Neural progenitor cell (in vitro differentiated cells): ENCODE data around the gene CDK7. TPM values are rescaled to one million over a fixed set of nuclear protein-coding genes. Genes with fewer than 3 reads are reported as not detected.

Experiments used
- DNase-seq: peaks from one replicate; pipeline ENCODE4 v3.0.0-alpha.2; 2016; ENCODE audit warnings: low spot score
- H2AFZ ChIP-seq: fragments of 200-600 bp; sonication (generic); replicated peaks from 2 replicates; pipeline ENCODE4 v1.6.1; 2016; ENCODE audit warnings: antibody characterized with exemption
- H3F3A ChIP-seq: fragments of 200-600 bp; sonication (generic); 2 replicates; pipeline ENCODE4 v1.6.1; 2016; ENCODE audit warnings: antibody characterized with exemption, low read depth
- H3K27ac ChIP-seq: fragments of 200-600 bp; sonication (generic); 2 replicates; pipeline ENCODE4 v1.5.1; 2016; ENCODE audit warnings: mild to moderate bottlenecking
- H3K27me3 ChIP-seq: fragments of 200-600 bp; sonication (generic); 2 replicates; pipeline ENCODE4 v1.6.1; 2016; ENCODE audit warnings: mild to moderate bottlenecking, moderate library complexity
- H3K36me3 ChIP-seq: fragments of 200-600 bp; sonication (generic); 2 replicates; pipeline ENCODE4 v1.5.1; 2016
- H3K4me1 ChIP-seq: fragments of 200-600 bp; sonication (generic); 2 replicates; pipeline ENCODE4 v1.6.1; 2016; ENCODE audit warnings: mixed run types
- H3K4me2 ChIP-seq: fragments of 200-600 bp; sonication (generic); 2 replicates; pipeline ENCODE4 v1.6.1; 2016
- H3K4me3 ChIP-seq: fragments of 200-600 bp; sonication (generic); 2 replicates; pipeline ENCODE4 v1.5.1; 2016
- H3K79me2 ChIP-seq: fragments of 200-600 bp; sonication (generic); 2 replicates; pipeline ENCODE4 v1.6.1; 2016; ENCODE audit warnings: low read depth
- H3K9ac ChIP-seq: fragments of 200-600 bp; sonication (generic); 2 replicates; pipeline ENCODE4 v1.6.1; 2016
- H3K9me3 ChIP-seq: fragments of 200-600 bp; sonication (generic); 2 replicates; pipeline ENCODE4 v1.5.1; 2016; ENCODE audit warnings: low read depth
- H4K20me1 ChIP-seq: fragments of 200-600 bp; sonication (generic); 2 replicates; pipeline ENCODE4 v1.6.1; 2016; ENCODE audit warnings: low read depth
- H3K27ac Mint-ChIP-seq: 3 replicates; pipeline ENCODE4 v1.8.0; 2021; ENCODE audit warnings: mixed read lengths
- H3K27me3 Mint-ChIP-seq: 2 replicates; pipeline ENCODE4 v1.8.0; 2022; ENCODE audit warnings: low read depth, mild to moderate bottlenecking, inconsistent platforms, moderate library complexity, mixed read lengths; ENCODE audit not compliant: insufficient read depth
- H3K36me3 Mint-ChIP-seq: 3 replicates; pipeline ENCODE4 v1.8.0; 2021; ENCODE audit warnings: mixed read lengths
- H3K4me1 Mint-ChIP-seq: 3 replicates; pipeline ENCODE4 v1.8.0; 2021; ENCODE audit warnings: mixed read lengths
- H3K4me3 Mint-ChIP-seq: 3 replicates; pipeline ENCODE4 v1.8.0; 2021; ENCODE audit warnings: mild to moderate bottlenecking, moderate library complexity, mixed read lengths
- H3K9me3 Mint-ChIP-seq: 3 replicates; pipeline ENCODE4 v1.8.0; 2020; ENCODE audit warnings: mixed read lengths
- EZH2 ChIP-seq: fragments of 200-600 bp; sonication (generic); IDR thresholded peaks from 2 replicates; pipeline ENCODE4 v1.6.1; 2017; ENCODE audit warnings: antibody characterized with exemption, mild to moderate bottlenecking, moderate library complexity
- EZH2phosphoT487 ChIP-seq: fragments of 200-600 bp; sonication (generic); IDR thresholded peaks from 2 replicates; pipeline ENCODE4 v1.6.1; 2017; ENCODE audit warnings: antibody characterized with exemption
- total RNA-seq: library from RNA; depleted of rRNA; stranded (reverse); fragments of >200 nt; gene quantifications from 2 replicates; pipeline ENCODE4 v1.2.3, GENCODE V29; 2015; ENCODE audit warnings: low replicate concordance
- TF ChIP-seq, protein P1 (sequence below): fragments of 200-600 bp; sonication (generic); IDR thresholded peaks from 2 replicates; pipeline ENCODE4 v1.5.1; 2017; ENCODE audit warnings: antibody characterized with exemption, mild to moderate bottlenecking

The CDK7 gene
- total RNA-seq, 1 donor from 2014 or later, result 57.3 TPM

DNA sequence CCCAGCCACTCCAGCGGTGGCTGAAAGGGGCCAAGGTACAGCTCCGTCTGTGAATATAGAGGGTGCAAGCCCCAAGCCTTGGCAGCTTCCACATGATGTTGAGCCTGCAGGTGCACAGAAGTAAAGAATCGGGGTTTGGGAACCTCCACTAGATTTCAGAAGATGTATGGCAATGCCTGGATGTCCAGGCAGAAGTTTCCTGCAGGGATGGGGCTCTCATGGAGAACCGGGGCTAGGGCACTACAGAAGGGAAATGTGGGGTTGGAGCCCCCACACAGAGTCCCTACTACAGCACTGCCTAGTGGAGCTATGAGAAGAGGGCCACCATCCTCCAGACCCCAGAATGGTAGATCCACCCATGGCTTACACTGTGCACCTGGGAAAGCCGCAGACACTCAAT, 74.7 kb downstream of the CDK7 start:
- no peak overlapping the region for H3K4me3 ChIP-seq
- no peak for DNase-seq
- H3K9ac ChIP-seq, result no peak overlapping the region
- peaks cover 18% of the 10 kb centered on the region for H3K9me3 Mint-ChIP-seq
- peaks cover 3% of the 10 kb centered on the region for H3K4me1 Mint-ChIP-seq
- H3K36me3 Mint-ChIP-seq, result peaks cover 8% of the 10 kb centered on the region
- no peaks in the 10 kb centered on the region for H3K9me3 ChIP-seq
- no peaks in the 10 kb centered on the region for H3K27me3 ChIP-seq
- H2AFZ ChIP-seq, result no peak overlapping the region
- no peak overlapping the region for H3K27ac ChIP-seq
- H3K36me3 ChIP-seq, result no peaks in the 10 kb centered on the region
- no peak overlapping the region for H3K4me3 Mint-ChIP-seq
- no peaks in the 10 kb centered on the region for H3K4me1 ChIP-seq
- no peaks in the 10 kb centered on the region for H3F3A ChIP-seq
- TF ChIP-seq EZH2phosphoT487 (no peak), EZH2 (no peak)
- TF ChIP-seq, protein P1, sequence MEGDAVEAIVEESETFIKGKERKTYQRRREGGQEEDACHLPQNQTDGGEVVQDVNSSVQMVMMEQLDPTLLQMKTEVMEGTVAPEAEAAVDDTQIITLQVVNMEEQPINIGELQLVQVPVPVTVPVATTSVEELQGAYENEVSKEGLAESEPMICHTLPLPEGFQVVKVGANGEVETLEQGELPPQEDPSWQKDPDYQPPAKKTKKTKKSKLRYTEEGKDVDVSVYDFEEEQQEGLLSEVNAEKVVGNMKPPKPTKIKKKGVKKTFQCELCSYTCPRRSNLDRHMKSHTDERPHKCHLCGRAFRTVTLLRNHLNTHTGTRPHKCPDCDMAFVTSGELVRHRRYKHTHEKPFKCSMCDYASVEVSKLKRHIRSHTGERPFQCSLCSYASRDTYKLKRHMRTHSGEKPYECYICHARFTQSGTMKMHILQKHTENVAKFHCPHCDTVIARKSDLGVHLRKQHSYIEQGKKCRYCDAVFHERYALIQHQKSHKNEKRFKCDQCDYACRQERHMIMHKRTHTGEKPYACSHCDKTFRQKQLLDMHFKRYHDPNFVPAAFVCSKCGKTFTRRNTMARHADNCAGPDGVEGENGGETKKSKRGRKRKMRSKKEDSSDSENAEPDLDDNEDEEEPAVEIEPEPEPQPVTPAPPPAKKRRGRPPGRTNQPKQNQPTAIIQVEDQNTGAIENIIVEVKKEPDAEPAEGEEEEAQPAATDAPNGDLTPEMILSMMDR, result no peak
- H3K4me2 ChIP-seq, result no peak overlapping the region
- peaks cover 2% of the 10 kb centered on the region for H3K27me3 Mint-ChIP-seq
- no peak overlapping the region for H3K27ac Mint-ChIP-seq
- H4K20me1 ChIP-seq, result no peaks in the 10 kb centered on the region
- H3K79me2 ChIP-seq, result no peaks in the 10 kb centered on the region

DNA sequence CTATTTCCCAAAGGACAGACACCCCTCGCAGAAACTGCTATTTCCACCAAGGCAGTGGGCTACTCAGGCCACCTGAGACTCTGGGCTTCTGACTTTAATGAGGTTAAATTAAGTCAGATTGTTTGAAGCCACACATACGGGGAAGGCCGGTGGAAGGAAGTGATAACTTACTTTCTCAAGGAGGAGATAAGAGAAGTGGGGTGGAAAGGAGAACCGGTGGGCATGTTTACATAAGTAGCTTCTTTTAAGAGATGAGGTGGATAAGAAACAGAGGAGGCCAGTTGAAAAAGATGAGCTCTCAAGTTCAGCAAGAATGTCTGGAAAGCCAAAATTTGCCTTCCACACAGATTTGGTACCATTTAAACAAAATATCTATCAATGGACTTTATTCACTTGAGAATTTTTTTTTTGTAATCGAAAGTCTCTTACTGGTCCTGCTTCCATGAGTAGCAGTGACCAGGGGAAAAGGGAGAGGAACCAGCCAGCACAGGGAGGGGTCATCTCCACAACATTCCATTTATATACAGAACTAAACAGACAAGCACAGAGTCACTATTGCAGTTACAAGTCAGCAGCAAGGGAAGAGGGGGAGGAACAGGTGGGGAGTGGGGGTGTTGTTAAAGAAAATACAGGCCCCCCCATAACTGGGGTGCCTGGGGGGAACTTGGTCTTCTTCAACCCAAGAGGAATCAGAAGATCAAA, 77.9 kb downstream of the CDK7 start:
- Histone ChIP-seq H3K4me2 (no peak overlapping the region), H3K4me3 (no peak overlapping the region), H3K36me3 (no peaks in the 10 kb centered on the region), H3K27ac (no peak overlapping the region), H4K20me1 (no peaks in the 10 kb centered on the region), H3K79me2 (no peaks in the 10 kb centered on the region), H3K9ac (no peak overlapping the region), H3K4me1 (no peaks in the 10 kb centered on the region), H2AFZ (no peak overlapping the region), H3K27me3 (no peaks in the 10 kb centered on the region), H3K9me3 (no peaks in the 10 kb centered on the region), H3F3A (no peaks in the 10 kb centered on the region)
- Mint-ChIP-seq H3K4me3 (no peak overlapping the region), H3K4me1 (peaks cover 3% of the 10 kb centered on the region), H3K9me3 (peaks cover 14% of the 10 kb centered on the region), H3K27me3 (peaks cover 2% of the 10 kb centered on the region), H3K27ac (no peak overlapping the region), H3K36me3 (peaks cover 4% of the 10 kb centered on the region)
- DNase-seq, result no peak
- TF ChIP-seq, protein P1, result no peak
- TF ChIP-seq EZH2phosphoT487, result no peak
- no peak for TF ChIP-seq EZH2

DNA sequence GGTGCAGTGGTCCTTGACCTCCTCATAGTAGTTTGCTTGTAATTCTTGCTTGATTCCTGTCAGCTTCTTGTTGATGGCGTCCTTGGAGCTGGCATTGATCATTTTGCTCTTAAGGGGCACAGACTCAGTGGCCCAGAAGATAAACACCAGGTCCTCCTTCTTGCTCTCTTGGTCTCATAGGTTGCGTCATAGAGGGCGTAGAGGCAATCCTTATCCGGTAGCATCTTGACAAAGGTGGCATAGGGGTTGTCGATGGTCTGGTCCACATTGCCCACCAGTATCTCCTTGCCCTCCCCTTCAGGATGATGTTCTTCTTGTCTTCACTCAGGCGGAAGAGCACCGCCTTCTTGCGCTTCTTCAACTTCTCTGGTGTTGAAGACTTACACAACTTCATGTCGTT, 78.7 kb downstream of the CDK7 start:
- Histone ChIP-seq H3K79me2 (no peaks in the 10 kb centered on the region), H3K9ac (no peak overlapping the region), H3F3A (no peaks in the 10 kb centered on the region), H4K20me1 (no peaks in the 10 kb centered on the region), H3K4me3 (no peak overlapping the region), H3K4me1 (no peaks in the 10 kb centered on the region), H3K4me2 (no peak overlapping the region), H2AFZ (no peak overlapping the region), H3K27me3 (no peaks in the 10 kb centered on the region), H3K9me3 (no peaks in the 10 kb centered on the region), H3K27ac (no peak overlapping the region), H3K36me3 (no peaks in the 10 kb centered on the region)
- Mint-ChIP-seq H3K4me3 (no peak overlapping the region), H3K27ac (peak overlapping the region; percentile 57), H3K36me3 (peaks cover 4% of the 10 kb centered on the region), H3K27me3 (peaks cover 2% of the 10 kb centered on the region), H3K9me3 (peaks cover 13% of the 10 kb centered on the region), H3K4me1 (peaks cover 3% of the 10 kb centered on the region)
- TF ChIP-seq EZH2phosphoT487, result no peak
- DNase-seq, result no peak

DNA sequence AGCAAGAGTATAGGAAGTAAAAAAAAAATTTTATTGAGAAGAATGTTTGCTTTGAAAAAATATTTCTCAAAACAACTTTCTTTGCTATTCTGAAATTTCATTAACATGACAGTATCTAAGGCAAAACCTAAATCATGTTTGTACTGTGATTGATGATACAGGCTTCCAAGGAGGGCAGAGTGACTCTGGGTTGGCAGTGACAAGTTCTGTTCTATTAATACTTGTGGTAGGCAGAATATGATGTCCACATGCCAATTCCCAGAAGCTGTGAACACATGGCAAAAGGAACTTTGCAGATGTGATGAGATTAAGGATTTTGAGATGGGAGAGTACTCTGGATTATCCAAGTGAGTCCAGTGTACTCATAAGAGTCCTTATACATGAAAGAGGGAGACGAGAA, 81.3 kb downstream of the CDK7 start:
- no peaks in the 10 kb centered on the region for H3K27me3 Mint-ChIP-seq
- no peak overlapping the region for H3K4me3 Mint-ChIP-seq
- no peak for DNase-seq
- Histone ChIP-seq H3K4me2 (no peak overlapping the region), H3K4me3 (no peak overlapping the region), H3F3A (no peaks in the 10 kb centered on the region), H3K36me3 (no peaks in the 10 kb centered on the region), H3K27me3 (no peaks in the 10 kb centered on the region), H2AFZ (no peak overlapping the region), H3K9ac (no peak overlapping the region), H4K20me1 (no peaks in the 10 kb centered on the region), H3K27ac (no peak overlapping the region), H3K9me3 (no peaks in the 10 kb centered on the region), H3K79me2 (no peaks in the 10 kb centered on the region), H3K4me1 (no peaks in the 10 kb centered on the region)
- no peak overlapping the region for H3K27ac Mint-ChIP-seq
- peaks cover 3% of the 10 kb centered on the region for H3K4me1 Mint-ChIP-seq
- TF ChIP-seq EZH2phosphoT487, result no peak
- no peak for TF ChIP-seq EZH2
- TF ChIP-seq, protein P1, result no peak
- H3K9me3 Mint-ChIP-seq, result no peaks in the 10 kb centered on the region
- H3K36me3 Mint-ChIP-seq, result no peaks in the 10 kb centered on the region
